ENCODE results near the gene PRAME.
A peak's percentile ranks its signal among the peaks of the same experiment; 100 is the strongest.
"Not testable (repeated sequence)": the region's sequence is repeated elsewhere in the genome, so short reads cannot be mapped to it uniquely, and the experiment has no call there.

PRAME gene

GRCh38 chr22:22520020-22520656 lies 38.9 kb downstream of the PRAME start, which contains the start of gene ZNF280A:
Gene ZNF280A (minus strand): TSS chr22:22520270. CDS start chr22:22515630, 4,640 bp downstream.
- DNase-seq: peak; percentile 7

GRCh38 chr22:22519591-22519990 lies 39.5 kb downstream of the PRAME start:
- DNase-seq: no peak

GRCh38 chr22:22516992-22517391 lies 42.1 kb downstream of the PRAME start:
- no peak for DNase-seq

- no peak for DNase-seq
Observed at GRCh38 chr22:22515890-22516289, 43.2 kb downstream of the PRAME start.

GRCh38 chr22:22514431-22514830 lies 44.6 kb downstream of the PRAME start:
- not testable (repeated sequence) for DNase-seq

GRCh38 chr22:22513619-22514018 lies 45.4 kb downstream of the PRAME start:
- no peak for DNase-seq

GRCh38 chr22:22512951-22513350 lies 46.1 kb downstream of the PRAME start:
- DNase-seq: no peak

- DNase-seq: not testable (repeated sequence)
Observed at GRCh38 chr22:22510833-22511232, 48.2 kb downstream of the PRAME start.

GRCh38 chr22:22509912-22510311 lies 49.2 kb downstream of the PRAME start:
- not testable (repeated sequence) for DNase-seq

GRCh38 chr22:22508274-22509176 lies 50.5 kb downstream of the PRAME start, which contains the start of gene ZNF280B:
Gene ZNF280B (minus strand): TSS chr22:22508742. CDS start chr22:22489398, 19,344 bp downstream.
- DNase-seq: peak; percentile 26

GRCh38 chr22:22507743-22508273 lies 51.3 kb downstream of the PRAME start:
- no peak for DNase-seq

- no peak for DNase-seq
Observed at GRCh38 chr22:22506736-22507135, 52.3 kb downstream of the PRAME start.

GRCh38 chr22:22498267-22498666 lies 60.8 kb downstream of the PRAME start:
- DNase-seq: no peak

Data from GOT3 (cell line).